ENCODE measurements around the gene TMEM225. TPM values are rescaled to one million over a fixed set of nuclear protein-coding genes. Genes with fewer than 3 reads are reported as not detected.

The TMEM225 gene
- total and polyA plus RNA-seq, 4 donors = not detected

- Histone ChIP-seq H3K27ac (ENCODE audit: low read depth in 1 of 2, low read length in 2 of 2) (no peak within 1 kb of the TSS), H3K4me1 (ENCODE audit: control insufficient read depth in 4 of 4, insufficient read depth in 4 of 4, low read length in 3 of 4) (no peaks in the 10 kb centered on the region), H3K9me3 (ENCODE audit: control insufficient read depth in 4 of 4, low read length in 3 of 4) (no peaks in the 10 kb centered on the region), H3K27me3 (ENCODE audit: control insufficient read depth in 4 of 4, insufficient read depth in 4 of 4, low read length in 3 of 4) (no peaks in the 10 kb centered on the region), H3K36me3 (ENCODE audit: control insufficient read depth in 4 of 4, insufficient read depth in 3 of 4, low read depth in 1 of 4, low read length in 3 of 4) (no peaks in the 10 kb centered on the region), H3K4me3 (ENCODE audit: low read depth in 1 of 3, low read length in 3 of 3) (no peak within 1 kb of the TSS), H3K9ac (ENCODE audit: low read depth in 1 of 2, low read length in 2 of 2) (no peak within 1 kb of the TSS)
- no peak for DNase-seq (ENCODE audit: low spot score)
- 80% methylated on average over 1 of the region's 1 CpG for WGBS
- TF ChIP-seq RXRA (IDR thresholded peaks at IDR 0.05) (no peak), JUND (IDR thresholded peaks at IDR 0.05) (no peak), NR2F2 (IDR thresholded peaks at IDR 0.05) (no peak), HNF4A (conservative IDR thresholded peaks at IDR 0.05) (no peak), HNF4G (IDR thresholded peaks at IDR 0.05) (no peak), FOXA1 (IDR thresholded peaks at IDR 0.05) (no peak), ATF3 (IDR thresholded peaks at IDR 0.05) (no peak), GABPA (IDR thresholded peaks at IDR 0.05 in 1 of 2, conservative IDR thresholded peaks at IDR 0.05 in 1 of 2) (no peak), MAX (IDR thresholded peaks at IDR 0.05) (no peak), RAD21 (IDR thresholded peaks at IDR 0.05) (no peak), TAF1 (conservative IDR thresholded peaks at IDR 0.05) (no peak), YY1 (IDR thresholded peaks at IDR 0.05) (no peak), SP1 (IDR thresholded peaks at IDR 0.05) (no peak), REST (IDR thresholded peaks at IDR 0.05) (no peak), FOXA2 (IDR thresholded peaks at IDR 0.05) (no peak)
- TF ChIP-seq, protein P1, sequence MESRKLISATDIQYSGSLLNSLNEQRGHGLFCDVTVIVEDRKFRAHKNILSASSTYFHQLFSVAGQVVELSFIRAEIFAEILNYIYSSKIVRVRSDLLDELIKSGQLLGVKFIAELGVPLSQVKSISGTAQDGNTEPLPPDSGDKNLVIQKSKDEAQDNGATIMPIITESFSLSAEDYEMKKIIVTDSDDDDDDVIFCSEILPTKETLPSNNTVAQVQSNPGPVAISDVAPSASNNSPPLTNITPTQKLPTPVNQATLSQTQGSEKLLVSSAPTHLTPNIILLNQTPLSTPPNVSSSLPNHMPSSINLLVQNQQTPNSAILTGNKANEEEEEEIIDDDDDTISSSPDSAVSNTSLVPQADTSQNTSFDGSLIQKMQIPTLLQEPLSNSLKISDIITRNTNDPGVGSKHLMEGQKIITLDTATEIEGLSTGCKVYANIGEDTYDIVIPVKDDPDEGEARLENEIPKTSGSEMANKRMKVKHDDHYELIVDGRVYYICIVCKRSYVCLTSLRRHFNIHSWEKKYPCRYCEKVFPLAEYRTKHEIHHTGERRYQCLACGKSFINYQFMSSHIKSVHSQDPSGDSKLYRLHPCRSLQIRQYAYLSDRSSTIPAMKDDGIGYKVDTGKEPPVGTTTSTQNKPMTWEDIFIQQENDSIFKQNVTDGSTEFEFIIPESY (IDR thresholded peaks at IDR 0.05) = no peak
Measured at GRCh38 chr11:123901867-123902266, 16.4 kb upstream of the TMEM225 start, which contains the start of gene OR8D4. TSS of gene OR8D4 (plus strand) at chr11:123902167. CDS start at chr11:123906432, 4,265 bp downstream.

- no peaks in the 10 kb centered on the region for H3K4me1 ChIP-seq (ENCODE audit: control insufficient read depth in 4 of 4, insufficient read depth in 4 of 4, low read length in 3 of 4)
- H3K9ac ChIP-seq (ENCODE audit: low read depth in 1 of 2, low read length in 2 of 2) = no peak overlapping the region
- TF ChIP-seq GABPA (IDR thresholded peaks at IDR 0.05 in 1 of 2, conservative IDR thresholded peaks at IDR 0.05 in 1 of 2) (no peak), NR2F2 (IDR thresholded peaks at IDR 0.05) (no peak), FOXA1 (IDR thresholded peaks at IDR 0.05) (no peak), TAF1 (conservative IDR thresholded peaks at IDR 0.05) (no peak), RAD21 (IDR thresholded peaks at IDR 0.05) (no peak), MAX (IDR thresholded peaks at IDR 0.05) (no peak), SP1 (IDR thresholded peaks at IDR 0.05) (no peak)
- TF ChIP-seq, protein P1 (IDR thresholded peaks at IDR 0.05) = no peak
- H3K27me3 ChIP-seq (ENCODE audit: control insufficient read depth in 4 of 4, insufficient read depth in 4 of 4, low read length in 3 of 4) = no peaks in the 10 kb centered on the region
- H3K4me3 ChIP-seq (ENCODE audit: low read depth in 1 of 3, low read length in 3 of 3) = no peak overlapping the region
- no peak for DNase-seq (ENCODE audit: low spot score)
- no peak overlapping the region for H3K27ac ChIP-seq (ENCODE audit: low read depth in 1 of 2, low read length in 2 of 2)
- 69% methylated on average over 3 of the region's 3 CpGs for WGBS
- H3K36me3 ChIP-seq (ENCODE audit: control insufficient read depth in 4 of 4, insufficient read depth in 3 of 4, low read depth in 1 of 4, low read length in 3 of 4) = no peaks in the 10 kb centered on the region
- no peaks in the 10 kb centered on the region for H3K9me3 ChIP-seq (ENCODE audit: control insufficient read depth in 4 of 4, low read length in 3 of 4)
Measured at GRCh38 chr11:123899792-123900191, 14.3 kb upstream of the TMEM225 start.
